CD4-positive, alpha-beta memory T cell (primary cell): ENCODE data around the gene C19orf47. TPM values are rescaled to one million over a fixed set of nuclear protein-coding genes. Genes with fewer than 3 reads are reported as not detected.

Experiments
- CTCF ChIA-PET: fragments of 350-600 bp; sonication (Branson Sonifier 250); formaldehyde crosslinking; loops from one replicate; lab custom pipeline; 2021; ENCODE audit warnings: inconsistent platforms; ENCODE audit not compliant: partially characterized antibody; lab: Charles Lee
- POLR2A ChIA-PET: fragments of 350-600 bp; sonication (Branson Sonifier 250); formaldehyde crosslinking; loops from one replicate; lab custom pipeline; 2021; ENCODE audit not compliant: partially characterized antibody; lab: Charles Lee
- DNase-seq, 5 donors: peaks; one replicate each; pipeline versions ENCODE4 v3.0.0 to v3.0.0-alpha.2; 2020 to 2022; ENCODE audit warnings: mixed read lengths in 1 of 5
- H3K27ac ChIP-seq: one replicate; pipeline ENCODE4 v1.7.0; 2013; ENCODE audit warnings: low read depth, low read length
- H3K27me3 ChIP-seq: 2 replicates; pipeline ENCODE4 v1.7.0; 2013; ENCODE audit warnings: mild to moderate bottlenecking, low read length, moderate library complexity; ENCODE audit not compliant: insufficient read depth
- H3K36me3 ChIP-seq: 2 replicates; pipeline ENCODE4 v1.7.0; 2013; ENCODE audit warnings: mild to moderate bottlenecking, low read length, moderate library complexity; ENCODE audit not compliant: insufficient read depth
- H3K4me1 ChIP-seq: 2 replicates; pipeline ENCODE4 v1.7.0; 2013; ENCODE audit warnings: mild to moderate bottlenecking, low read length, moderate library complexity; ENCODE audit not compliant: insufficient read depth
- H3K4me3 ChIP-seq, 2 donors: one replicate each; pipeline ENCODE4 v1.7.0; 2013; ENCODE audit warnings: low read length in 2 of 2, mild to moderate bottlenecking in 1 of 2
- H3K9me3 ChIP-seq, 2 donors: one replicate each; pipeline ENCODE4 v1.7.0; 2013; ENCODE audit warnings: low read length in 2 of 2, control low read depth in 1 of 2; ENCODE audit not compliant: control insufficient read depth in 1 of 2
- H3K27ac Mint-ChIP-seq, 7 donors: one replicate each; pipeline ENCODE4 v1.8.0; 2020 to 2021; ENCODE audit warnings: mixed read lengths in 7 of 7, mild to moderate bottlenecking in 6 of 7, inconsistent platforms in 3 of 7, moderate library complexity in 3 of 7
- H3K27me3 Mint-ChIP-seq, 2 donors: one replicate each; pipeline ENCODE4 v1.8.0; 2020 to 2021; ENCODE audit warnings: mixed read lengths in 2 of 2
- H3K36me3 Mint-ChIP-seq, 2 donors: one replicate each; pipeline ENCODE4 v1.8.0; 2020 to 2021; ENCODE audit warnings: mixed read lengths in 2 of 2, inconsistent platforms in 1 of 2, mild to moderate bottlenecking in 1 of 2
- H3K4me1 Mint-ChIP-seq, 4 donors: one replicate each; pipeline ENCODE4 v1.8.0; 2020 to 2021; ENCODE audit warnings: mixed read lengths in 4 of 4, mild to moderate bottlenecking in 1 of 4
- H3K4me3 Mint-ChIP-seq, 8 donors: one replicate each; pipeline ENCODE4 v1.8.0; 2020 to 2021; ENCODE audit warnings: mixed read lengths in 8 of 8, mild to moderate bottlenecking in 7 of 8, moderate library complexity in 6 of 8, inconsistent platforms in 3 of 8
- H3K9me3 Mint-ChIP-seq, 8 donors: one replicate each; pipeline ENCODE4 v1.8.0; 2020 to 2021; ENCODE audit warnings: mixed read lengths in 8 of 8, mild to moderate bottlenecking in 5 of 8, inconsistent platforms in 3 of 8, moderate library complexity in 1 of 8
- intact Hi-C: fragments of 100-400 bp; cut with micrococcal nuclease; formaldehyde crosslinking; loops from one replicate; pipeline ENCODE4 v1.15.1; 2023
- polyA plus RNA-seq, 2 donors: library from polyadenylated mRNA; unstranded; fragments of 300-500 nt; fragmentation: Illumina TruSeq; gene quantifications; one replicate each; pipeline ENCODE4 v1.2.3, GENCODE V29; 2021
- total RNA-seq, 2 experiments: library from RNA; stranded (reverse); gene quantifications; one replicate each; pipeline ENCODE4 v1.2.3, GENCODE V29; 2021

C19orf47 gene
- total and polyA plus RNA-seq, 4 experiments from 2014 or later: 10.0 to 17.7 (median 12.2) TPM

DNA sequence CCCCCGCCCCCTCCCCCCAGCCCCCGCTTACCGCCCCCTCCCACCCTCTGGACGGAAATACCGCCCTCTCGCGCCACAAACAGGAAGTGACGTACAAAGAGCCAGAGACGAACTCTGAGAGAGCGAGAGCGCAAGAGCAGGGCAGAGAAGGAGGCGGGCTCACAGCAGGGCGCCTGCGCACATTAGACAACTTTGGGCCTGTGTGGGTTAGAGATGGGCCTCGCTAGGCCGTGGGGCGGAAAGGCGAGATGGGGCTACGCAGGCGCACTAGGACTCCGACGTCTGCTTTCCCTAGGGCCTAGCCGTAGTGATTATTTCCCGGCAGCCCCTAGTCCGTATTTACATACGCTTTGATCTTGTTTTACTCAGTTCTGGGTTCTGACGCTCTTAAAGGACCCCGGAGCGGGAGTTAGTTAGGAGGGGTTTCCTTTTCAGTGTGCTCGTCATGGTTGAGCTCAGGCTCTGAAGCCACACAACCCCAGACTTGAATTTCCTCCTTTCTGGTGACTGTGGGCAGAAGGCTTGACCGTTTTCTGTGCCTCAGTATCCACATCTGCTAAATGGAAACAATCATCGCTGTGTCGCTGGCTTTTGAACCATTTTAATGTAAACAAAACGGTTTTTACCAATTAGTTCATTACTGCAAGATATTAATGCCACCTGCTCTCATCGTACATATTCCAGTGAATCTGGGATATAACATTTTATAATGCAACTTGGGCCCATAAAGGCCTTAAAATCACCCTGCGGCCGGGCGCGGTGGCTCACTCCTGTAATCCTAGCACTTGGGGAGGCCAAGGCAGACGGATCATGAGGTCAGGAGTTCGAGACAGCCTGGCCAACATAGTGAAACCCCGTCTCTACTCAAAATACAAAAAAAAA lies 62.6 kb downstream of the C19orf47 start:
- Mint-ChIP-seq H3K27me3 (no peaks in the 10 kb centered on the region), H3K27ac (peak overlapping the region; percentile 93 to 99 (median 98)), H3K9me3 (peaks cover 0 to 5% (median 0%) of the 10 kb centered on the region in 8 donors), H3K4me3 (peak overlapping the region; percentile 84 to 98 (median 92)), H3K4me1 (peaks cover 26 to 56% (median 40%) of the 10 kb centered on the region in 4 donors), H3K36me3 (peaks cover 0 to 9% of the 10 kb centered on the region in 2 donors)
- Histone ChIP-seq H3K4me3 (peak overlapping the region; percentile 45 to 58), H3K4me1 (peaks cover 49% of the 10 kb centered on the region), H3K27me3 (no peaks in the 10 kb centered on the region), H3K9me3 (no peaks in the 10 kb centered on the region), H3K27ac (peak overlapping the region; percentile 88), H3K36me3 (no peaks in the 10 kb centered on the region)
- POLR2A ChIA-PET: interaction anchor here (0.5 to 2.5 kb wide), 7 partner anchors 63 to 1941 kb away, joined by 3 to 13 read pairs (median 4); partner anchors contain the start of genes C19orf47, PLD3 and SERTAD1
- peak; percentile 97 to 100 (median 100) for DNase-seq
- intact Hi-C loops: loop anchor here (1.0 to 10.0 kb wide), 6 partner anchors 63 to 327 kb away; partner anchors contain the start of genes C19orf47, MAP3K10, PLD3 and PSMC4
- CTCF ChIA-PET: interaction anchor here (1.1 kb wide), 1 partner anchor 20 kb away, joined by 3 read pairs; no protein-coding TSS in a partner anchor

DNA sequence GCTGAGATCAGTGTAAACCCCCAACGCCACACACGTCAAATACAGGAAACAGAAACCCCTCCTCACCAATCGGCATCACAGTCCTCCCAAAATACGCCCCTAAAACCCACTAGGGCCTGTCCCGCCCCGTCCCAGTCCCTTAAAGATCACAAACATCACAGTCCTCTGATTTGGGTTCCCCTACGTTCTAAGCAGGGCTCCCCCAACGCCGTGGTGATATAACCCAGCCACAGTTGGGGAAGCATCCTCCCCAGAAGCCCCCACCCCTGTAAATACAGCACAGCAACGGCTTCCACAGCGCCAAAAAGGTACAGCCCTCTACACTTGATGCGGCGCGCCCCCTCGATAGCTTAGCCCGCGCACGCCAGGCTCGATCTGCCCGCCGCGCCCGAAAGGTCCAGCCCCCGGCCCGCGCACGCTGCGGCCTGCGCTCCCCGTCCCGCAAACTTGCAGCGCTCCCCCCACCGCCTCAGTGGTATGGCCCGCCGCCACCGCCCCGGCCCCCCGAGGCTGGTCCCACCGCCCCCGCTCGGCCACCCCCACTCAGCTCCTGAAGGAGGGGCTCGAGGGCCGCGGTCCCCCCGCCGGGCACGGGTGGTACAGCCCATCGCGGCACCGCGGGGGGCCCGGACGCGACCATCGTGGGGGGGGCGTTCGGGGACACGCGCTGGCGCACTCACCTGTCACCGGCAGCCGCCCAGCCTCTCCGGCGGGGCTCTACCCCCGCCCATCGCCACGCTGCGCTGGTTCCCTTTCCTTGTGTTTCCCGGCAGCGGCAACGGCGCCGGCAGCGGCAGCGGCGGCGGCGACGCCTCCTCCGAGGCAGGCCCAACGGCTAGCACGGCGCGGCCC lies 63.5 kb downstream of the C19orf47 start, which contains the start of gene AKT2:
AKT2 (minus strand) TSS at position 845 of the 852 bp plus-strand sequence. CDS start 20,078 bp downstream, outside the sequence.
- DNase-seq: peak; percentile 65 to 93 (median 75)
- ChIA-PET POLR2A (interaction anchor here (0.6 to 2.5 kb wide), 6 partner anchors 63 to 839 kb away, joined by 3 to 13 read pairs (median 5); partner anchors contain the start of genes C19orf47, PLD3, SERTAD1 and SUPT5H), CTCF (no interaction called here)
- Mint-ChIP-seq H3K27me3 (no peaks in the 10 kb centered on the region), H3K36me3 (peaks cover 0 to 9% of the 10 kb centered on the region in 2 donors), H3K4me1 (peaks cover 30 to 64% (median 47%) of the 10 kb centered on the region in 4 donors), H3K4me3 (peak within 1 kb of the TSS; percentile 92 to 98 (median 97)), H3K27ac (peak within 1 kb of the TSS; percentile 93 to 99 (median 99)), H3K9me3 (peaks cover 0 to 5% (median 0%) of the 10 kb centered on the region in 8 donors)
- H3K27ac ChIP-seq: peak within 1 kb of the TSS; percentile 88
- no peaks in the 10 kb centered on the region for H3K27me3 ChIP-seq
- intact Hi-C loops: loop anchor here (1.0 to 10.0 kb wide), 6 partner anchors 64 to 328 kb away; partner anchors contain the start of genes C19orf47, MAP3K10, PLD3 and PSMC4
- H3K4me1 ChIP-seq: peaks cover 58% of the 10 kb centered on the region
- H3K4me3 ChIP-seq: peak within 1 kb of the TSS; percentile 69 to 77
- H3K9me3 ChIP-seq: no peaks in the 10 kb centered on the region
- no peaks in the 10 kb centered on the region for H3K36me3 ChIP-seq

DNA sequence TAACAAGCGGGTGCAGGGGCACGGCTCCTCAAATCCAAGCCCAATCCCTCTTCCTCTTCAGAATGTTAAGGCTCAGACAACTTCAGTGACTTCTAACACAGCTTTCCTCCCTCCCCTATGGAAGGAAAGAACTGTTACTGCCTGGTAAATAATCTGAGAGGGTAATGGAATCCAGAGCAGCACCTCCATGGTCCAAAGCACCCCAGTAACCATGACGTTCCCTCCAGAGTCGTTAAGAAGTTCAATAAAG lies 64.0 kb downstream of the C19orf47 start:
- intact Hi-C loops: loop anchor here (10.0 kb wide), 1 partner anchor 141 kb away; the partner anchor contains the start of gene SERTAD1
- H3K27ac ChIP-seq: peak overlapping the region; percentile 88
- Mint-ChIP-seq H3K27ac (peak overlapping the region; percentile 93 to 99 (median 98)), H3K27me3 (no peaks in the 10 kb centered on the region), H3K4me1 (peaks cover 31 to 66% (median 48%) of the 10 kb centered on the region in 4 donors), H3K4me3 (peak overlapping the region; percentile 92 to 98 (median 96)), H3K36me3 (peaks cover 0 to 9% of the 10 kb centered on the region in 2 donors), H3K9me3 (peaks cover 0 to 5% (median 0%) of the 10 kb centered on the region in 8 donors)
- no peak for DNase-seq
- H3K4me1 ChIP-seq: peaks cover 62% of the 10 kb centered on the region
- no peaks in the 10 kb centered on the region for H3K27me3 ChIP-seq
- CTCF ChIA-PET: no interaction called here
- no peaks in the 10 kb centered on the region for H3K9me3 ChIP-seq
- no peaks in the 10 kb centered on the region for H3K36me3 ChIP-seq
- peak overlapping the region; percentile 69 to 77 for H3K4me3 ChIP-seq
- POLR2A ChIA-PET: interaction anchor here (0.7 to 2.5 kb wide), 2 partner anchors 64 to 140 kb away, joined by 3 to 13 read pairs; partner anchors contain the start of genes C19orf47 and PLD3

DNA sequence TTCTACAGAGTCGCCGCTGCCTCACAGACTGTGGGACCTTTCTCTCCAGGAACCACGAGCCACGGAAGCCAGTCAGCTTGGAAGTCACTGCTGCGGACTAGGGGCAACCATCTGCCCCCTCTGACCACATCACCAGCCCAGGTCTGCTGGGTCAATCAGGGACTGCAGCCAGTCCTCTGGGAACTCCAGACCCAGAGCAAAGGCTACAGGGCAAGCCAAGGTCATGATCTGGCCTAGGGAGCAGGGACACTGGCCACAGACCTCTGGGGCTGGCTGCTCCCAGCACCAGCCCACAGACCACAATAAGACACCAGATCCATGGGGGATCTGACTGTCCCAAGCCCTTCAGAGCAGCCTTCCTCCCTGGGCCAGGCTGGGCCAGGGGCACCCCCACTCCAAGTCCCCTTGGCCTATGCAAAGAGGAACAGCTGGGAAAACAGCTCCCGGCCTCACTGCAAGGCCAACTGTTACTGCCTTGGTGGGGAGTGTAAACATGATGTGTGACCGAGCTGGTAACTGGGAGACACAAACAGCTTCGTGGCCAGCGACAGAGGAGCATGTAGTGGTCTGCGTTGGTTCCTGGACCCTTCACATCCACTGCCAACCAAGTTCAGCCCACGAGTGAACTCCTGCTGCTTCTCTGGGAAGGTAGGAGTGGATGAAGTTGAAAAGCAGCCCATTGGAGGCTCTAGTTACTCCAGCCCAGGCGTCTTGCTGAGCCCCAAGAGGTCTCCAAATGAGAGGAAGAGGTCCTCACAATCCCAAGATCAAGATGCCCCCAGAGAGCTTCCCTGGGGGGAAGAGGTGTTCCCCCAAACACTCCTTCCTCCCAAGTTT lies 64.6 kb downstream of the C19orf47 start:
- H3K4me1 Mint-ChIP-seq: peaks cover 31 to 70% (median 49%) of the 10 kb centered on the region in 4 donors
- DNase-seq: no peak
- Histone ChIP-seq H3K36me3 (no peaks in the 10 kb centered on the region), H3K4me3 (peak overlapping the region; percentile 69 to 77), H3K27ac (peak overlapping the region; percentile 88), H3K9me3 (no peaks in the 10 kb centered on the region), H3K27me3 (no peaks in the 10 kb centered on the region), H3K4me1 (peaks cover 68% of the 10 kb centered on the region)
- H3K9me3 Mint-ChIP-seq: peaks cover 0 to 5% (median 0%) of the 10 kb centered on the region in 8 donors
- ChIA-PET CTCF (no interaction called here), POLR2A (interaction anchor here (0.7 to 2.5 kb wide), 2 partner anchors 65 to 140 kb away, joined by 3 to 13 read pairs; partner anchors contain the start of genes C19orf47 and PLD3)
- peak overlapping the region; percentile 93 to 99 (median 98) for H3K27ac Mint-ChIP-seq
- peak overlapping the region; percentile 92 to 98 (median 96) for H3K4me3 Mint-ChIP-seq
- H3K27me3 Mint-ChIP-seq: no peaks in the 10 kb centered on the region
- peaks cover 0 to 9% of the 10 kb centered on the region in 2 donors for H3K36me3 Mint-ChIP-seq
- intact Hi-C loops: loop anchor here (10.0 kb wide), 1 partner anchor 141 kb away; the partner anchor contains the start of gene SERTAD1

- Histone ChIP-seq H3K4me1 (peaks cover 75% of the 10 kb centered on the region), H3K4me3 (no peak overlapping the region), H3K9me3 (no peaks in the 10 kb centered on the region), H3K36me3 (no peaks in the 10 kb centered on the region), H3K27me3 (no peaks in the 10 kb centered on the region), H3K27ac (peak overlapping the region; percentile 88)
- peaks cover 0 to 10% of the 10 kb centered on the region in 2 donors for H3K36me3 Mint-ChIP-seq
- ChIA-PET POLR2A (no interaction called here), CTCF (no interaction called here)
- intact Hi-C loops: loop anchor here (10.0 kb wide), 1 partner anchor 142 kb away; the partner anchor contains the start of gene SERTAD1
- peak overlapping the region; percentile 32 to 99 (median 98) for H3K27ac Mint-ChIP-seq
- peak overlapping the region; percentile 62 to 98 (median 94) for H3K4me3 Mint-ChIP-seq
- no peaks in the 10 kb centered on the region for H3K27me3 Mint-ChIP-seq
- peaks cover 33 to 77% (median 55%) of the 10 kb centered on the region in 4 donors for H3K4me1 Mint-ChIP-seq
- DNase-seq: no peak
- H3K9me3 Mint-ChIP-seq: peaks cover 0 to 5% (median 0%) of the 10 kb centered on the region in 8 donors
Observed at GRCh38 chr19:40282920-40283319, 65.3 kb downstream of the C19orf47 start.

DNA sequence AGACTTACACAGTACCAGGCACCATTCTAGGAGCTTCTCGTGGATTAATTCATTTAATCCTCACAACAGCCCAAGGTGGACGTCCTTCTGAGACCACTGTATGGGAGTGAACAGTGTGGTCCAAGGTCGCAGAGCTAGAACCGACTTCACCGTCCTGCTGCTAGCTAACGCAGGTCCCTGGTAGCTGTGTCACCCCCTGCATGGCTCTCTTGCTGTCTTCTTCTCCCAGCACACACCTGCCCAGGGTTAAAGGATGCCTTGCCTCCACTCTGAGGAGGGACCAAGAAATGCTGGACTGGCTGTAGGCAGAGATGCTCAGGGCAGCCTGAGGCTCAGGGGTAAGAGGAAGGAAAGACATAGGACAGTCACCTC lies 66.0 kb downstream of the C19orf47 start:
- peak overlapping the region in 4 of 7 donors; percentile 37 to 98 (median 68) for H3K27ac Mint-ChIP-seq
- peaks cover 38 to 84% (median 62%) of the 10 kb centered on the region in 4 donors for H3K4me1 Mint-ChIP-seq
- no peaks in the 10 kb centered on the region for H3K27me3 ChIP-seq
- POLR2A ChIA-PET: no interaction called here
- no peaks in the 10 kb centered on the region for H3K27me3 Mint-ChIP-seq
- DNase-seq: no peak
- no peak overlapping the region for H3K4me3 ChIP-seq
- H3K4me1 ChIP-seq: peaks cover 81% of the 10 kb centered on the region
- no peaks in the 10 kb centered on the region for H3K36me3 ChIP-seq
- peak overlapping the region in 2 of 8 donors; percentile 94 to 98 for H3K4me3 Mint-ChIP-seq
- no peaks in the 10 kb centered on the region for H3K9me3 ChIP-seq
- peaks cover 0 to 14% of the 10 kb centered on the region in 2 donors for H3K36me3 Mint-ChIP-seq
- peaks cover 0 to 5% (median 0%) of the 10 kb centered on the region in 8 donors for H3K9me3 Mint-ChIP-seq
- CTCF ChIA-PET: interaction anchor here (0.9 kb wide), 1 partner anchor 23 kb away, joined by 3 read pairs; no protein-coding TSS in a partner anchor
- intact Hi-C loops: loop anchor here (10.0 kb wide), 1 partner anchor 143 kb away; the partner anchor contains the start of gene SERTAD1
- H3K27ac ChIP-seq: no peak overlapping the region
